PC-9 (cell line): Measurements from ENCODE around the gene PRSS21.

Source experiments
- CTCF ChIP-seq: fragments of 200-600 bp; sonication (generic); conservative IDR thresholded peaks from 2 replicates; pipeline ENCODE4 v1.6.1; 2017; ENCODE audit warnings: mixed run types, antibody characterized with exemption, mild to moderate bottlenecking, moderate library complexity
- EZH2 ChIP-seq: fragments of 200-600 bp; sonication (generic); IDR thresholded peaks from 2 replicates; pipeline ENCODE4 v1.8.0; 2017; ENCODE audit warnings: antibody characterized with exemption, low read depth

GRCh38 chr16:2786061-2786825 lies 30.8 kb upstream of the PRSS21 start:
- TF ChIP-seq CTCF (no peak), EZH2 (no peak)
